Caco-2 (cell line): ENCODE data around the gene NUDT1. TPM values are rescaled to one million over a fixed set of nuclear protein-coding genes. Genes with fewer than 3 reads are reported as not detected.

Experiments
- BruUV-seq: library from RNA; stranded (reverse); fragments of 400-500 nt; replicated peaks from 2 replicates; lab custom pipeline; 2021; lab: Mats Ljungman, UMichigan
- CTCF ChIA-PET: fragments of 300-600 bp; sonication (Branson Sonifier 250); formaldehyde crosslinking; loops from one replicate; lab custom pipeline; 2022; ENCODE audit warnings: antibody characterized with exemption; lab: Charles Lee
- POLR2A ChIA-PET: fragments of 300-600 bp; sonication (Branson Sonifier 250); formaldehyde crosslinking; loops from one replicate; lab custom pipeline; 2022; ENCODE audit warnings: antibody characterized with exemption; lab: Charles Lee
- DNase-seq, 2 experiments: peaks; one replicate each; pipeline versions ENCODE4 v3.0.0 to v3.0.0-alpha.2; 2020 to 2022
- H3K27me3 ChIP-seq: replicated peaks from 2 replicates; pipeline ENCODE4 v1.6.0; 2011; ENCODE audit warnings: low read length; ENCODE audit not compliant: control insufficient read depth, insufficient read depth
- H3K36me3 ChIP-seq: 2 replicates; pipeline ENCODE4 v1.5.1; 2011; ENCODE audit warnings: low read length; ENCODE audit not compliant: control insufficient read depth, insufficient read depth
- H3K4me1 ChIP-seq: fragments of 250-450 bp; sonication (Bioruptor Pico); 2 replicates; pipeline ENCODE4 v1.5.1; 2020; ENCODE audit warnings: mild to moderate bottlenecking
- H3K4me3 ChIP-seq: 2 replicates; pipeline ENCODE4 v1.5.1; 2011; ENCODE audit warnings: low read depth, mild to moderate bottlenecking, control low read depth, low read length
- H3K9me3 ChIP-seq: fragments of 250-450 bp; sonication (Bioruptor Pico); 2 replicates; pipeline ENCODE4 v1.5.1; 2020; ENCODE audit warnings: mild to moderate bottlenecking, moderate library complexity
- H3K27ac Mint-ChIP-seq: one replicate; pipeline ENCODE4 v1.8.0; 2022; ENCODE audit warnings: mixed read lengths; ENCODE audit not compliant: unreplicated experiment
- H3K27me3 Mint-ChIP-seq: one replicate; pipeline ENCODE4 v1.8.0; 2022; ENCODE audit warnings: mixed read lengths; ENCODE audit not compliant: insufficient read depth, unreplicated experiment
- H3K36me3 Mint-ChIP-seq: one replicate; pipeline ENCODE4 v1.8.0; 2022; ENCODE audit warnings: mild to moderate bottlenecking, mixed read lengths; ENCODE audit not compliant: insufficient read depth, unreplicated experiment
- H3K4me1 Mint-ChIP-seq: one replicate; pipeline ENCODE4 v1.8.0; 2022; ENCODE audit warnings: low read depth, mixed read lengths; ENCODE audit not compliant: unreplicated experiment
- H3K4me3 Mint-ChIP-seq: one replicate; pipeline ENCODE4 v1.8.0; 2022; ENCODE audit warnings: mild to moderate bottlenecking, moderate library complexity, mixed read lengths; ENCODE audit not compliant: unreplicated experiment
- H3K9me3 Mint-ChIP-seq: one replicate; pipeline ENCODE4 v1.8.0; 2022; ENCODE audit warnings: mixed read lengths; ENCODE audit not compliant: unreplicated experiment
- intact Hi-C: fragments of 100-400 bp; cut with micrococcal nuclease; formaldehyde crosslinking; loops from one replicate; pipeline ENCODE4 v1.10.0; 2022; ENCODE audit not compliant: unreplicated experiment
- total RNA-seq: library from RNA; stranded (reverse); gene quantifications from 2 replicates; pipeline ENCODE4 v1.2.3, GENCODE V29; 2022
- TF ChIP-seq, protein P1 (sequence below), 2 experiments: fragments of 200-600 bp in 1 of 2; IDR thresholded peaks; 1 replicate in 1 of 2; 2 replicates in 1 of 2; pipeline versions ENCODE4 v1.5.1 to v1.8.0; 2011 to 2022; ENCODE audit warnings: antibody characterized with exemption in 1 of 2, control low read depth in 1 of 2, inconsistent platforms in 1 of 2, low read depth in 1 of 2, low read length in 1 of 2, mild to moderate bottlenecking in 1 of 2, moderate library complexity in 1 of 2; ENCODE audit not compliant: insufficient read depth in 1 of 2, severe bottlenecking in 1 of 2, unreplicated experiment in 1 of 2

The NUDT1 gene
- total RNA-seq, 1 experiment from 2014 or later = 42.8 TPM

- H3K36me3 ChIP-seq = 0 out of 2 replicates have a peak, but pooled peaks cover 1% of the 10 kb centered on the region
- no TSS peak for BruUV-seq
- Mint-ChIP-seq H3K9me3 (no peaks in the 10 kb centered on the region), H3K4me1 (no peaks in the 10 kb centered on the region), H3K27ac (no peak overlapping the region), H3K27me3 (no peaks in the 10 kb centered on the region), H3K4me3 (no peak overlapping the region), H3K36me3 (peaks cover 34% of the 10 kb centered on the region)
- ChIA-PET CTCF (interaction anchor here (0.7 kb wide), 1 partner anchor 24 kb away, joined by 4 read pairs; no protein-coding TSS in a partner anchor), POLR2A (no interaction called here)
- TF ChIP-seq, protein P1, sequence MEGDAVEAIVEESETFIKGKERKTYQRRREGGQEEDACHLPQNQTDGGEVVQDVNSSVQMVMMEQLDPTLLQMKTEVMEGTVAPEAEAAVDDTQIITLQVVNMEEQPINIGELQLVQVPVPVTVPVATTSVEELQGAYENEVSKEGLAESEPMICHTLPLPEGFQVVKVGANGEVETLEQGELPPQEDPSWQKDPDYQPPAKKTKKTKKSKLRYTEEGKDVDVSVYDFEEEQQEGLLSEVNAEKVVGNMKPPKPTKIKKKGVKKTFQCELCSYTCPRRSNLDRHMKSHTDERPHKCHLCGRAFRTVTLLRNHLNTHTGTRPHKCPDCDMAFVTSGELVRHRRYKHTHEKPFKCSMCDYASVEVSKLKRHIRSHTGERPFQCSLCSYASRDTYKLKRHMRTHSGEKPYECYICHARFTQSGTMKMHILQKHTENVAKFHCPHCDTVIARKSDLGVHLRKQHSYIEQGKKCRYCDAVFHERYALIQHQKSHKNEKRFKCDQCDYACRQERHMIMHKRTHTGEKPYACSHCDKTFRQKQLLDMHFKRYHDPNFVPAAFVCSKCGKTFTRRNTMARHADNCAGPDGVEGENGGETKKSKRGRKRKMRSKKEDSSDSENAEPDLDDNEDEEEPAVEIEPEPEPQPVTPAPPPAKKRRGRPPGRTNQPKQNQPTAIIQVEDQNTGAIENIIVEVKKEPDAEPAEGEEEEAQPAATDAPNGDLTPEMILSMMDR (IDR thresholded peaks at IDR 0.05; ENCODE audit: insufficient read depth in 1 of 2, low read depth in 1 of 2, low read length in 1 of 2, severe bottlenecking in 1 of 2, unreplicated experiment in 1 of 2) = no peak
- H3K9me3 ChIP-seq = no peaks in the 10 kb centered on the region
- no peaks in the 10 kb centered on the region for H3K4me1 ChIP-seq
- no peak overlapping the region for H3K4me3 ChIP-seq
- no peaks in the 10 kb centered on the region for H3K27me3 ChIP-seq
- DNase-seq = no peak
- intact Hi-C loops = no loop called here
These were observed 19.6 kb downstream of the NUDT1 start for GRCh38 chr7:2261611-2262010.

DNA sequence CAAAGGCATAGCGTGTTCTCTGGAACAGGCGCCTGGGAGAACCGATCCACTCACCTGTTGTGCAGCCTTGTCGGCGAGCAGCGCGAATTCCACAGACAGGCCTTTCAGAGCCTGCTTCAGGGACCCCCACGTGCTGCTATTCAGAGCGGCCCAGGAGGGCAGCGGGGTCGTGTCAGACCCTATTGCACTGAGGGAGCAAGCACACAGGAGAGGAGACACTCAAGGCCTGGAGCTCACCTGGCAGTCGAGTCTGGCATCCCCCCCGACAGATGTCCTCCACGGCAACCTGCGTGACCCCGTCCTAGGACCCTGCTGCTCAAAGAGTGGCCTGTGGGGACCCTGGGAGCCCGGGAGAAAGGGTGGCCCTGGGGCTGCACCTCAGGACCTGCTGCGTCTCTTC is 21.1 kb downstream of the NUDT1 start:
- no peaks in the 10 kb centered on the region for H3K9me3 Mint-ChIP-seq
- Histone ChIP-seq H3K27me3 (no peaks in the 10 kb centered on the region), H3K4me1 (no peaks in the 10 kb centered on the region), H3K9me3 (no peaks in the 10 kb centered on the region), H3K4me3 (no peak overlapping the region), H3K36me3 (0 out of 2 replicates have a peak, but pooled peaks cover 1% of the 10 kb centered on the region)
- no peak overlapping the region for H3K27ac Mint-ChIP-seq
- CTCF ChIA-PET = no interaction called here
- TF ChIP-seq, protein P1 (IDR thresholded peaks at IDR 0.05; ENCODE audit: insufficient read depth in 1 of 2, low read depth in 1 of 2, low read length in 1 of 2, severe bottlenecking in 1 of 2, unreplicated experiment in 1 of 2) = no peak
- peaks cover 27% of the 10 kb centered on the region for H3K36me3 Mint-ChIP-seq
- intact Hi-C loops = no loop called here
- no peak overlapping the region for H3K4me3 Mint-ChIP-seq
- no peaks in the 10 kb centered on the region for H3K4me1 Mint-ChIP-seq
- POLR2A ChIA-PET = no interaction called here
- H3K27me3 Mint-ChIP-seq = no peaks in the 10 kb centered on the region
- no TSS peak for BruUV-seq
- DNase-seq = no peak

- peaks cover 26% of the 10 kb centered on the region for H3K36me3 Mint-ChIP-seq
- TF ChIP-seq, protein P1 (IDR thresholded peaks at IDR 0.05; ENCODE audit: insufficient read depth in 1 of 2, low read depth in 1 of 2, low read length in 1 of 2, severe bottlenecking in 1 of 2, unreplicated experiment in 1 of 2) = no peak
- ChIA-PET CTCF (no interaction called here), POLR2A (no interaction called here)
- H3K9me3 ChIP-seq = no peaks in the 10 kb centered on the region
- H3K4me1 Mint-ChIP-seq = no peaks in the 10 kb centered on the region
- no peak for DNase-seq
- no TSS peak for BruUV-seq
- H3K4me3 Mint-ChIP-seq = no peak overlapping the region
- 0 out of 2 replicates have a peak, but pooled peaks cover 1% of the 10 kb centered on the region for H3K36me3 ChIP-seq
- no peak overlapping the region for H3K4me3 ChIP-seq
- no peaks in the 10 kb centered on the region for H3K27me3 Mint-ChIP-seq
- no peaks in the 10 kb centered on the region for H3K27me3 ChIP-seq
- H3K27ac Mint-ChIP-seq = no peak overlapping the region
- H3K4me1 ChIP-seq = no peaks in the 10 kb centered on the region
- H3K9me3 Mint-ChIP-seq = no peaks in the 10 kb centered on the region
- intact Hi-C loops = no loop called here
These were observed 22.1 kb downstream of the NUDT1 start for GRCh38 chr7:2264158-2264557.
